T-helper 1 cell treated with Interleukin-12 subunit alpha and Interleukin-12 subunit beta and Interleukin-4 antibody, amounts not matched to agents 30 μg/mL and 1 μg/mL, for 36 hours (primary cell): Measurements from ENCODE around the gene CD63.
"Not testable (repeated sequence)": the region's sequence is repeated elsewhere in the genome, so short reads cannot be mapped to it uniquely, and the experiment has no call there.

ENCODE experiments used
- H3K27ac Mint-ChIP-seq: one replicate; pipeline ENCODE4 v1.8.0; 2021; ENCODE audit warnings: mild to moderate bottlenecking, mixed read lengths
- H3K27me3 Mint-ChIP-seq: one replicate; pipeline ENCODE4 v1.8.0; 2021; ENCODE audit warnings: low read depth, mixed read lengths
- H3K36me3 Mint-ChIP-seq: one replicate; pipeline ENCODE4 v1.8.0; 2021; ENCODE audit warnings: low read depth, mixed read lengths
- H3K4me1 Mint-ChIP-seq: one replicate; pipeline ENCODE4 v1.8.0; 2021; ENCODE audit warnings: low read depth, mixed read lengths
- H3K4me3 Mint-ChIP-seq: one replicate; pipeline ENCODE4 v1.8.0; 2021; ENCODE audit warnings: mild to moderate bottlenecking, moderate library complexity, mixed read lengths
- H3K9me3 Mint-ChIP-seq: one replicate; pipeline ENCODE4 v1.8.0; 2021; ENCODE audit warnings: mixed read lengths

Gene CD63, protein sequence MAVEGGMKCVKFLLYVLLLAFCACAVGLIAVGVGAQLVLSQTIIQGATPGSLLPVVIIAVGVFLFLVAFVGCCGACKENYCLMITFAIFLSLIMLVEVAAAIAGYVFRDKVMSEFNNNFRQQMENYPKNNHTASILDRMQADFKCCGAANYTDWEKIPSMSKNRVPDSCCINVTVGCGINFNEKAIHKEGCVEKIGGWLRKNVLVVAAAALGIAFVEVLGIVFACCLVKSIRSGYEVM

DNA sequence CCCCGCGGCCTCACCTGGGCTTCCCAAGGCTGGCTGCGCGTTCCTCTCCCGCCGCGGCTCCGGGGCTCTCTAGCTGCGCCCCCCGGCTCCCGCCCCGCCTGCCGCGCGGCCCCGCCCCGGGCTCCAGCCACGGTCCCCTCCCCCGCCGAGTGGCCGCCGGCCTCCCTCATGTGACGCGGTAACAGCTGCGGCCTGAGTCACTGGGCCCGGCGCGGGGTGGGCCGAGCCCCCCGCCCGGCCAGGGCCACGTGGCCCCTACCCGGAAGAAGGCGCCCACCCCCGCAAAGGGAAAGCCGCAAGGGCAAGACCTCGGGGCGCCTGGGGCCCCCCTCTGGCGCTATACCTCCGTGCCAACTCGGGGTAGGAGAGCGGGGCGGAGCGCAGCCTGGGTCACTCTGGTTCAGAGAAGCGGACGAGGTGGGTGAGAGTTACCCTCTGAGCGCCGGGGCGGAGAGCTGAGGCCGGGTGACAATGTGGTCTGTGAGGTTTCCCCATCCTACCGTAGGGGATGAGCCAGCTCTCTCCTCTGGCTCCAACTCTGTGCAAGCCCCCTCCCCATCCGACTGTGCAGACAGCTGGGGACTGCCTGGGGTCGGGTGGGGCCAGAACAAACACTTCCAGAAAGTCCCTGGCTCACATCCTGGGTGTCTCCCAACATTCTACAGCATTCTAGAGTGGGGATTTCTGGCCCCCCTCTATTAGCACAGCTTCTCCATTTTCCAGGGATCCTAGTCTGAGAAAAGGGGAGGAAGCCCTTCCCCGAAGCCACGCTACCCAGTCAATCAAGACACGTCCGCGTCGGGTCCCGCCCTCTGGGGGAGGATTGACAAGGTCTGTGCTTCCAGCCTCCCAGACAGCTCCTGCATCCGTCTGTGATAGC is at the start of gene CD63:
Gene CD63, minus strand, starts transcription at position 71 of the 880 bp plus-strand sequence. CDS start 668 bp downstream, outside the sequence.
- no peaks in the 10 kb centered on the region for H3K27me3 Mint-ChIP-seq
- H3K4me1 Mint-ChIP-seq, result peaks cover 30% of the 10 kb centered on the region
- H3K27ac Mint-ChIP-seq, result peak within 1 kb of the TSS; percentile 89
- H3K36me3 Mint-ChIP-seq, result peaks cover 7% of the 10 kb centered on the region
- peak within 1 kb of the TSS; percentile 83 for H3K4me3 Mint-ChIP-seq
- H3K9me3 Mint-ChIP-seq, result no peaks in the 10 kb centered on the region

DNA sequence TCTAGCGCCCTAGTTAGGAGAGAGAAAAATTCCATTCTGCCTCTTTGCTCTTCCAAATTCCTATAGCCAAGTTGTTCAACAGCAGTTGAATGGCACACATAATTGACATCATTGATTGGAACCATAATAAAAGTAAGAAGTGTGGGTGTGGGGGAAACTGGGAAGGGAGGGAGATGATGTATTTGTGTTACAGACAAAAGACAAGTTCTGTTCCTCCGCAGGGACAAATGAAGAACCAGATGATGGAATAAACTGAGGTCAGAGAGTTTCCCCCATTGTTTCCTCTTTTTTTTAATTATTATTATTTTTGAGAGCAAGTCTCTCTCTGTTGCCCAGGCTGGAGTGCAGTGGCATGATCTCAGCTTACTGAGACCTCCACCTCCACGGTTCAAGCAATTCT is 49.0 kb upstream of the CD63 start:
- Mint-ChIP-seq H3K4me1 (peaks cover 24% of the 10 kb centered on the region), H3K4me3 (no peak overlapping the region), H3K27ac (no peak overlapping the region), H3K9me3 (no peaks in the 10 kb centered on the region), H3K27me3 (no peaks in the 10 kb centered on the region), H3K36me3 (peaks cover 39% of the 10 kb centered on the region)

DNA sequence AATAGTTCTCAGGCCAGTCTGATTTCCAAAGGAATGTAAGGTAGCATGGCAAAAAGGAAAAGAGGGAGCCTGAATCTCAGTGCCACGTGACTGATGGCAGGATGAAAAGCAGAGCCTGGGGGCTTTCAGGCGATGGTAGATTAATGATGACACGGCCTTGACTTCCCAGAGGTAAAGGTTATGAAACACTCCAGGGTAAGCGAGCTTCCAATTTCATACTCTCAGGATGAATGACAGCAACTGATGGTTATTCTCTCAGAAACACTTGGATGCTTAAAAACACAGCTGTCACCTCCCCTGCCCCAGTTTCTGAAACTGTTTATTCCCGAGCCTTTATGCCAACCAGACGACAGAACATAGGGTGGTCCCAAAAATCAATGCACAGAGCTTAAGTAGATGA is 42.9 kb upstream of the CD63 start:
- no peak overlapping the region for H3K27ac Mint-ChIP-seq
- no peaks in the 10 kb centered on the region for H3K27me3 Mint-ChIP-seq
- H3K36me3 Mint-ChIP-seq, result peaks cover 30% of the 10 kb centered on the region
- peaks cover 16% of the 10 kb centered on the region for H3K4me1 Mint-ChIP-seq
- H3K9me3 Mint-ChIP-seq, result no peaks in the 10 kb centered on the region
- H3K4me3 Mint-ChIP-seq, result no peak overlapping the region

DNA sequence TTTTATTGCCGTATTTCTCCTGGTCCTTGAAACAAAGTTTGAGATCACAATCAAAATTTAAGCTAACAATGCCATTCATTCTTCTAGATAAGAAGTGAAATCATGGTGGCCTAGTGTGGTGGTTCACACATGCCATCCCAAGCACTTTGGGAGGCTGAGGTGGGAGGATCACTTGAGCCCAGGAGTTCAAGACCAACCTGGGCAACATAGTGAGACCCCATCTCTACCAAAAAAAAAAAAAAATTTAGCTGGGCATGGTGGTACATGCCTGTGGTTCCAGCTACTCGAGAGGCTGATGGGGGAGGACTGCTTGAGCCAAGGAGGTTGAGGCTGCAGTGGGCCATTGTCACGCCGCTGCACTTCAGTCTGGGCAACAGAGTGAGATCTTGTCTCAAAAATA is 38.3 kb upstream of the CD63 start:
- no peaks in the 10 kb centered on the region for H3K9me3 Mint-ChIP-seq
- H3K4me3 Mint-ChIP-seq, result no peak overlapping the region
- no peaks in the 10 kb centered on the region for H3K27me3 Mint-ChIP-seq
- H3K4me1 Mint-ChIP-seq, result peaks cover 6% of the 10 kb centered on the region
- no peak overlapping the region for H3K27ac Mint-ChIP-seq
- H3K36me3 Mint-ChIP-seq, result peaks cover 19% of the 10 kb centered on the region

DNA sequence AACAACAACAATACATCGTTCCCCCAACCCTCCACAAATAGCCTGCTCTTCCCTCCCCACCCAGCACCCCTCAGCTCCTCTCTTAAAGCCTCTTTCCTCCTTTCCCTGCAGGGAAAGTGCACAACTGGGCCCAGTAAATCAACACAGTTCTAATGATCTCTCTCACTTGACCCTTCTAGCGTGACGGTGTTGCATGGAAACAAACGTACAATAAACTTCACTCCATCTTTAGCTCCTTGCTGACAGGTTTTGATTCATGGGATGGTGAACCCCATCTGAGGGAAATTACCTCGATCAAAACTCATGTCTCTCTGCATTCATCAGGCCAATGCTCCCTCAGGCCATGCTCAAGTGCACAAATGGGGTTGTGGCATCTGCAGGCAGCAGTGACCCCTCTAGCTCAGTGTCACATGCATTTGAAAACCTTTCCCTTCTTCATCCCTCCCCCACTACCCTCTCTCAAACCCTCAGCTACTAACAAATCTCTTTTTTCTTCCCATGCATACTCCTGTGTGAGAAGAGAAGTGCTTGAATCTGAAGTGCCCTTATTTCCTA is 37.0 kb upstream of the CD63 start:
- Mint-ChIP-seq H3K27me3 (no peaks in the 10 kb centered on the region), H3K27ac (peak overlapping the region; percentile 0), H3K9me3 (no peaks in the 10 kb centered on the region), H3K36me3 (peaks cover 16% of the 10 kb centered on the region), H3K4me3 (no peak overlapping the region), H3K4me1 (peaks cover 6% of the 10 kb centered on the region)

DNA sequence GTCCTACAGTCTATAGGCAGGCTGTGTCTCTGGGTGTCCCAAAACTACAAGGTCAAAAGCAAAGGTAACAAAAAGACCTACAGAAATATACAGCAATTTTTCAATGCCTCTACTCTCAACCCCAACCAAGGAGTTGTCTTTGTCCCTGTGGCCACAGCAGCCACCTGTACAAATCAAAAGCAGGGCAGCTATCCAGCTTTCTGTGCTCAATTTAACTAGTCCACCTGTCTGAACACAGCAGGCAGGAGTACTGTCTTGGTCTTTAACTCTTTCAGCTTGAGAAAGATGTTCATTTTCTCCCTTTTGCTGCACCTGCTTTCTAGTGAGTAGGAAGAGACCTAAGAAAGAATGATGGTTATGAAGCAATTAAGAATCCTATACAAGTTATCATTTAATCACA is 33.8 kb upstream of the CD63 start:
- peaks cover 35% of the 10 kb centered on the region for H3K36me3 Mint-ChIP-seq
- H3K27ac Mint-ChIP-seq, result no peak overlapping the region
- peaks cover 9% of the 10 kb centered on the region for H3K4me1 Mint-ChIP-seq
- H3K9me3 Mint-ChIP-seq, result no peaks in the 10 kb centered on the region
- no peak overlapping the region for H3K4me3 Mint-ChIP-seq
- H3K27me3 Mint-ChIP-seq, result no peaks in the 10 kb centered on the region

DNA sequence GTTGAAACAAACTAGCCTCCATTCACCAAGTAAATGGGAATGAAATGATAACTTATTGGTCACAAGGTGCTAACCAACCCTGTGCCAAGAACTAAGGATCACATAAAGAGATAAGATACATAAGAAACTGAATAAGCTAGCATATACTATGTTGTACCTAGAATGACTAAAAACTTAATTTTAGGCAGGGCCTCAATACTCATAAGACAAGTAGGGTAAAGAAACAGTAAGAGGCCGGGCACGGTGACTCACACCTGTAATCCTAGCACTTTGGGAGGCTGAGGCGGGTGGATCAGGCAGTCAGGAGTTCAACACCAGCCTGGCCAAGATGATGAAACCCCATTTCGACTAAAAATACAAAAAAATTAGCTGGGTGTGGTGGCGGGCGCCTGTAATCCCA is 31.9 kb upstream of the CD63 start:
- Mint-ChIP-seq H3K36me3 (peaks cover 37% of the 10 kb centered on the region), H3K9me3 (no peaks in the 10 kb centered on the region), H3K4me1 (peaks cover 12% of the 10 kb centered on the region), H3K27ac (no peak overlapping the region), H3K4me3 (no peak overlapping the region), H3K27me3 (no peaks in the 10 kb centered on the region)

DNA sequence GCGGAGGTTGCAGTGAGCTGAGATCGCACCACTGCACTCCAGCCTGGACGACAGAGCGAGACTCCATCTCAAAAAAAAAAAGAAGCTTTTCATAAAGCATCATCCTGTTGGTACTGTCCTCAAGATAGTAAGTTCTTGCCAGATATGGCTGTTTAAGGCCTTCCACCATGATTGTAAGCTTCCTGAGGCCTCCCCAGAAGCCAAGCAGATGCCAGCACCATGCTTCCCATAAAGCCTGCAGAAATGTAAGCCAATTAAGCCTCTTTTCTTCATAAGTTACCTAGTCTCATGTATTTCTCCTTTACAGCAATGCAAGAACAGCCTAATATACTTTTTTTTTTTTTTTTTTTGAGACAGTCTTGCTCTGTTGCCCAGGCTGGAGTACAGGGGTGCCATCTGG is 29.8 kb upstream of the CD63 start:
- peaks cover 46% of the 10 kb centered on the region for H3K36me3 Mint-ChIP-seq
- H3K27ac Mint-ChIP-seq, H3K4me3 Mint-ChIP-seq, H3K9me3 Mint-ChIP-seq, H3K27me3 Mint-ChIP-seq: not testable (repeated sequence)
- peaks cover 16% of the 10 kb centered on the region for H3K4me1 Mint-ChIP-seq

DNA sequence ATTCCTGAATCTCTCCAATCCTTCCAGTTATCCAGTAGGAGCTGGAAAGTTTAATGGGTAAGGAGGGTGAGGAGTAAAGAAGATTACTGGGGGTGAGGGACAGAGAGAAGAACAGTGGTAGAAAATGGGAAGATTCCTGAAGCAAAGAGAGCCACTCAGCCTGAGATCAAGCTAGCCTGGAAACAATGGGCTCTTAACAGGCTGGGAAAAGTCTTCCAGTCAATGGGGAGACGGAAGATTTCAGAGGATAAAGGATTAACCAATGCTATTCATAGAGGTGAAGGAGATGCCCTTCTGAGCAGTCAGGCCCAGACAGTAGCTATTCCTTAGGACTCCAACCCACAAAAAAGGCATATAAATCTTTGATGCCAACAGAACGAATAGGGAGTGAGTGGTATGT is 28.9 kb upstream of the CD63 start:
- Mint-ChIP-seq H3K27ac (peak overlapping the region; percentile 11), H3K36me3 (peaks cover 46% of the 10 kb centered on the region), H3K4me3 (no peak overlapping the region), H3K27me3 (no peaks in the 10 kb centered on the region), H3K9me3 (no peaks in the 10 kb centered on the region), H3K4me1 (peaks cover 16% of the 10 kb centered on the region)

DNA sequence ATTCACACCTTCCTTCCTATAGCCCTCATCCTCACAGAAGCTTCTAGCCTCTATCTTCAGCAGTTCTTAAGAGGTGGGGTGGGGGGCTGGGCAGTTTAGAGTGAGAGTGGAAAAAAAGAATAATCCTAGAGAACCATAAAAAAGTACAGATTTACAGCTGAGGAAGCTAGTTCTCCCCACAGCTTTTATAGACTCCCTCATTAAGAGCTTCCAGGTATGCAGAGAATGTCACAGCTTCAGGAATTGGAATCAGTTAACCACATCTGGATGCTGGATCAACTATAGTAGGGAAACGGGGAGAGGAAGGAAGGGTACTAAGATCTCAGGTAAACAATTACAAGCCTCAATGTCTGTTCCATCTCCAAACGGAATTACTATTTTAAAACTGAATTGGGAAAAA is 26.4 kb upstream of the CD63 start:
- Mint-ChIP-seq H3K4me3 (no peak overlapping the region), H3K9me3 (no peaks in the 10 kb centered on the region), H3K27me3 (no peaks in the 10 kb centered on the region), H3K27ac (peak overlapping the region; percentile 1), H3K4me1 (peaks cover 8% of the 10 kb centered on the region), H3K36me3 (peaks cover 43% of the 10 kb centered on the region)

DNA sequence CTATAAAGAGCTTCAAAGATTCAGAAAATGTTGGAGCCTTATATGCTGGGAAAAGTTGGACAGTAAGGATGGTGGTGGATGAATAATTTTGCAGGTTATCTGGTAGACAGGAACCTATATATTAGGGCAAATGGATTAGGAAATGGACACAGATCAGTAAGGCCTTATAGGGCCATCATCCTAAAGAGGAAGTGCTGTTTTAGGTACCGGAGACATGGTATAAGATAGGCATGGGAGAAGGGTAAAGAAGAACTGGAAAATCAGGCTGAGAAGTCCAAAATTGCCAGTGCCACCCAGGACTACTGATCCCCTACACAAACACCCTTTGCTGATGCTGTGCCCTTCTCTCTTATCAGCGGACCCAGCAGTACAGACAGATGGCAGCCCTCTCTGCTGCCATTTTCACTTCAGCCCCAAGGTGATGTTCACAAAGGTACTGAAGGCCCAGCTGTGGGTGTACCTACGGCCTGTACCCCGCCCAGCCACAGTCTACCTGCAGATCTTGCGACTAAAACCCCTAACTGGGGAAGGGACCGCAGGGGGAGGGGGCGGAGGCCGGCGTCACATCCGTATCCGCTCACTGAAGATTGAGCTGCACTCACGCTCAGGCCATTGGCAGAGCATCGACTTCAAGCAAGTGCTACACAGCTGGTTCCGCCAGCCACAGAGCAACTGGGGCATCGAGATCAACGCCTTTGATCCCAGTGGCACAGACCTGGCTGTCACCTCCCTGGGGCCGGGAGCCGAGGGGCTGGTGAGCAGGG is 19.6 kb upstream of the CD63 start:
- no peak overlapping the region for H3K4me3 Mint-ChIP-seq
- H3K27ac Mint-ChIP-seq, result no peak overlapping the region
- peaks cover 18% of the 10 kb centered on the region for H3K36me3 Mint-ChIP-seq
- H3K9me3 Mint-ChIP-seq, result no peaks in the 10 kb centered on the region
- H3K27me3 Mint-ChIP-seq, result no peaks in the 10 kb centered on the region
- peaks cover 16% of the 10 kb centered on the region for H3K4me1 Mint-ChIP-seq

DNA sequence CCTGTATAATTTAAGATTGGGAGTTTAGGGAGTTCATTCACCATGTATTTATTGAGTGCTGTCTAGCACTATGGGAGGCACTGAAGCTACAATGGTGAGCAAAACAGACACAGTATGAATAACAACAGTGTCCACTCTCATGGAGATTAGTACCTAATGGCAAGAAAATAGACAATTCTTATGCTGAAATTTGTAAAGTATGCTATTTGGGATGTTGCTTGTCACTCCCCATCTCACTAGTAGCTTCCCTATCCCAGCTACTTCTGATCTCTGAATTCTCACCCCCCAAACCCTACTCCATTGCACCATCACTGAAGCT is 18.1 kb upstream of the CD63 start:
- no peak overlapping the region for H3K27ac Mint-ChIP-seq
- peaks cover 24% of the 10 kb centered on the region for H3K4me1 Mint-ChIP-seq
- H3K4me3 Mint-ChIP-seq, result no peak overlapping the region
- no peaks in the 10 kb centered on the region for H3K27me3 Mint-ChIP-seq
- peaks cover 17% of the 10 kb centered on the region for H3K36me3 Mint-ChIP-seq
- no peaks in the 10 kb centered on the region for H3K9me3 Mint-ChIP-seq

DNA sequence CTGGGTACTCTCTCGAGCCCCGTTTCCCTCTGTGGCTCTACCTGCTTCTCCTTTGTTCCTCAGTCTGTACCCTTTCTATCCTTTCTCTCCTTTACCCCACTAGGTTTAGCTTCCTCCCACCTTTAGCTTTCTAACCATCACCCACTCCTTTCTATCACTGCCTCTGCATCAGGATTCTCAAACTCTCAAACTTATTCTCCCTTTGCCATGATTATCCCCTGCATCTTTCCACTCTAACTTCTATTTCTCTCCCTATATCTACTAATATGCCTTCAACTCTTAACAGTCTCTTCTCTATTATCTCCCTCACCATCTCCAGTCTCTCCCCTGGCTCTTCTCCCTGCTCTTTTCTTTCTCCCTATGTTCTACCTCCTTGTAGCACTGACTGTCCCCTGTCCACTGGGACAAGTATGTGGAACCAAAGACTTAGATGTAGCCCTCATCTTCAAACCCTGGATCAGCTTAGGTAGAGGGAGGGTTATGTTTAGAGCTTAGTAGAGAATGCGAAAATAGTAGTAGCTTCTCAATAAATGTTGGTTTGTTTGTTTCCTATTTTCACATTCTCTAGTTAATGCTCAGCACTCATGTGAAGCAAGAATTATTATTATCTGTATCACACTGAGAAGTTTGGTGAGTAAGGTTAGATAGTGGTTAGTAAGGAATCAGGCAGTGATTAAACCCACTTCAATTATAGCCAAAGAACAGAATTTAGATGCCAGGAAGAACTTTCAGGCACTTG is 17.5 kb upstream of the CD63 start:
- H3K27ac Mint-ChIP-seq, result peak overlapping the region; percentile 28
- peaks cover 26% of the 10 kb centered on the region for H3K4me1 Mint-ChIP-seq
- peaks cover 15% of the 10 kb centered on the region for H3K36me3 Mint-ChIP-seq
- H3K27me3 Mint-ChIP-seq, result no peaks in the 10 kb centered on the region
- H3K4me3 Mint-ChIP-seq, result peak overlapping the region; percentile 41
- no peaks in the 10 kb centered on the region for H3K9me3 Mint-ChIP-seq
